Peyer's patch (tissue), 4 donors: ENCODE results near the gene TFF1. TPM values are rescaled to one million over a fixed set of nuclear protein-coding genes. Genes with fewer than 3 reads are reported as not detected.

ENCODE experiments used
- DNase-seq, 3 donors: peaks; one replicate each; pipeline ENCODE4 v3.0.0-alpha.2; 2017 to 2019
- H3K27ac ChIP-seq, 4 donors: fragments of 200-600 bp; sonication (generic); one replicate each; pipeline ENCODE4 v1.5.1; 2016 to 2019
- H3K27me3 ChIP-seq, 2 donors: fragments of 200-600 bp; sonication (generic); one replicate each; pipeline ENCODE4 v1.5.1; 2019
- H3K36me3 ChIP-seq, 3 donors: fragments of 200-600 bp; sonication (generic); one replicate each; pipeline ENCODE4 v1.5.1; 2016 to 2019
- H3K4me1 ChIP-seq, 4 donors: fragments of 200-600 bp; sonication (generic); one replicate each; pipeline ENCODE4 v1.5.1; 2016 to 2019
- H3K4me3 ChIP-seq, 4 donors: fragments of 200-600 bp; sonication (generic); 1 replicate in 3 of 4; 2 replicates in 1 of 4; pipeline ENCODE4 v1.5.1; 2016 to 2019; ENCODE audit warnings: mild to moderate bottlenecking in 1 of 4
- H3K9me3 ChIP-seq, 4 donors: fragments of 200-600 bp; sonication (generic); one replicate each; pipeline ENCODE4 v1.5.1; 2016 to 2019; ENCODE audit warnings: mild to moderate bottlenecking in 1 of 4
- CTCF ChIP-seq, 6 experiments: fragments of 450-650 bp in 4 of 6; fragments of 200-600 bp in 2 of 6; sonication (generic) in 1 of 6; IDR thresholded peaks; one replicate each; pipeline ENCODE4 v1.5.1; 2017 to 2019; ENCODE audit warnings: antibody characterized with exemption in 6 of 6, mild to moderate bottlenecking in 3 of 6, moderate library complexity in 1 of 6
- POLR2A ChIP-seq, 2 donors: fragments of 450-650 bp; IDR thresholded peaks; one replicate each; pipeline ENCODE4 v1.5.1; 2017; ENCODE audit warnings: antibody characterized with exemption in 2 of 2, mild to moderate bottlenecking in 2 of 2, moderate library complexity in 2 of 2
- total RNA-seq, 4 donors: library from RNA; depleted of rRNA; stranded (reverse); fragments of >200 nt; gene quantifications; one replicate each; pipeline ENCODE4 v1.1.0, GENCODE V29; 2016

The TFF1 gene
- total RNA-seq, 4 donors from 2014 or later: 32.4 to 136 (median 103) TPM; not detected in 1

GRCh38 chr21:42375966-42376337, 9.6 kb upstream of the TFF1 start:
- no peak overlapping the region for H3K4me3 ChIP-seq
- peaks cover 0 to 8% (median 0%) of the 10 kb centered on the region in 4 donors for H3K4me1 ChIP-seq
- H3K27me3 ChIP-seq: no peaks in the 10 kb centered on the region
- H3K36me3 ChIP-seq: no peaks in the 10 kb centered on the region
- TF ChIP-seq CTCF (IDR thresholded peaks at IDR 0.05) (no peak), POLR2A (IDR thresholded peaks at IDR 0.05) (no peak)
- peak overlapping the region in 2 of 4 donors; percentile 67 to 78 for H3K27ac ChIP-seq
- no peaks in the 10 kb centered on the region for H3K9me3 ChIP-seq
- DNase-seq: no peak

- Histone ChIP-seq H3K27me3 (no peaks in the 10 kb centered on the region), H3K4me1 (peaks cover 0 to 8% (median 0%) of the 10 kb centered on the region in 4 donors), H3K4me3 (peak overlapping the region in 2 of 4 donors; percentile 8 to 22), H3K36me3 (no peaks in the 10 kb centered on the region), H3K27ac (peak overlapping the region in 2 of 4 donors; percentile 67 to 78), H3K9me3 (no peaks in the 10 kb centered on the region)
- TF ChIP-seq CTCF (IDR thresholded peaks at IDR 0.05): no peak
- TF ChIP-seq POLR2A (IDR thresholded peaks at IDR 0.05): peak; percentile 11 to 65
- peak in 2 of 3 donors; percentile 81 to 82 for DNase-seq
Measured at GRCh38 chr21:42375506-42375905, 9.2 kb upstream of the TFF1 start.

- Histone ChIP-seq H3K9me3 (no peaks in the 10 kb centered on the region), H3K36me3 (no peaks in the 10 kb centered on the region), H3K27ac (peak overlapping the region in 2 of 4 donors; percentile 59 to 78), H3K4me1 (peaks cover 0 to 8% (median 0%) of the 10 kb centered on the region in 4 donors), H3K27me3 (no peaks in the 10 kb centered on the region), H3K4me3 (peak overlapping the region in 2 of 4 donors; percentile 8 to 22)
- no peak for TF ChIP-seq CTCF (IDR thresholded peaks at IDR 0.05)
- TF ChIP-seq POLR2A (IDR thresholded peaks at IDR 0.05): no peak
- DNase-seq: peak in 1 of 3 donors; percentile 47
Measured at GRCh38 chr21:42374864-42375499, 8.6 kb upstream of the TFF1 start.

GRCh38 chr21:42374457-42374856, 8.1 kb upstream of the TFF1 start:
- Histone ChIP-seq H3K27ac (no peak overlapping the region), H3K27me3 (no peaks in the 10 kb centered on the region), H3K4me1 (peaks cover 0 to 8% (median 0%) of the 10 kb centered on the region in 4 donors), H3K36me3 (no peaks in the 10 kb centered on the region), H3K4me3 (no peak overlapping the region), H3K9me3 (no peaks in the 10 kb centered on the region)
- TF ChIP-seq CTCF (IDR thresholded peaks at IDR 0.05) (no peak), POLR2A (IDR thresholded peaks at IDR 0.05) (no peak)
- DNase-seq: no peak

- peak in 1 of 3 donors; percentile 43 for DNase-seq
- H3K27ac ChIP-seq: no peak overlapping the region
- no peak overlapping the region for H3K4me3 ChIP-seq
- H3K36me3 ChIP-seq: no peaks in the 10 kb centered on the region
- H3K9me3 ChIP-seq: no peaks in the 10 kb centered on the region
- H3K27me3 ChIP-seq: no peaks in the 10 kb centered on the region
- peaks cover 0 to 8% (median 0%) of the 10 kb centered on the region in 4 donors for H3K4me1 ChIP-seq
- TF ChIP-seq POLR2A (IDR thresholded peaks at IDR 0.05) (no peak), CTCF (IDR thresholded peaks at IDR 0.05) (no peak)
Measured at GRCh38 chr21:42373908-42374455, 7.6 kb upstream of the TFF1 start.
